GF-D8 (cell line): ENCODE results near the gene TBXA2R.

Source experiments
- DNase-seq: peaks from one replicate; lab custom pipeline; 2025; lab: John Stamatoyannopoulos, UW

Gene TBXA2R

DNA sequence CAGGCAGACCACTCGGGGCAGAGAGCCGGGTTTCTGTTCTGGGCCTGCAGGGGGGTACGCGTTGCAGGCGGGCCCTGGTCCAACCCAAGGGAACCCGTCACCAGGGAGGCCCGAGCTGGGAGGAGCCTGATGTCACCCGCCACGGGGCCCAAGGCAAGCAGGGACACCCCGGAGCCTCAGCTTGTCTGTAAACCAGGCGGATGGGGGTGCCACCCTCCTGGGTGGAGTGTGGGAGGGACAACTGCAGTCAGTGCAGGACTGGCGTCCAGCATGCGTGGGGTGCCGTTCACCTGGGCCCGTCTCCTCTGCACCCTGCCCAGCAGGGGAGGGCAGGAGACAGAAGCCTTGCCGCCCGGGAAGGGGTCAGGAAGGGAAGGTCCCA is 12.9 kb upstream of the TBXA2R start:
- DNase-seq: no peak

GRCh38 chr19:3618811-3619630 is 12.3 kb upstream of the TBXA2R start:
- DNase-seq: no peak

GRCh38 chr19:3618144-3618810 is 11.6 kb upstream of the TBXA2R start:
- no peak for DNase-seq

GRCh38 chr19:3617463-3617862 is 10.8 kb upstream of the TBXA2R start:
- no peak for DNase-seq

DNA sequence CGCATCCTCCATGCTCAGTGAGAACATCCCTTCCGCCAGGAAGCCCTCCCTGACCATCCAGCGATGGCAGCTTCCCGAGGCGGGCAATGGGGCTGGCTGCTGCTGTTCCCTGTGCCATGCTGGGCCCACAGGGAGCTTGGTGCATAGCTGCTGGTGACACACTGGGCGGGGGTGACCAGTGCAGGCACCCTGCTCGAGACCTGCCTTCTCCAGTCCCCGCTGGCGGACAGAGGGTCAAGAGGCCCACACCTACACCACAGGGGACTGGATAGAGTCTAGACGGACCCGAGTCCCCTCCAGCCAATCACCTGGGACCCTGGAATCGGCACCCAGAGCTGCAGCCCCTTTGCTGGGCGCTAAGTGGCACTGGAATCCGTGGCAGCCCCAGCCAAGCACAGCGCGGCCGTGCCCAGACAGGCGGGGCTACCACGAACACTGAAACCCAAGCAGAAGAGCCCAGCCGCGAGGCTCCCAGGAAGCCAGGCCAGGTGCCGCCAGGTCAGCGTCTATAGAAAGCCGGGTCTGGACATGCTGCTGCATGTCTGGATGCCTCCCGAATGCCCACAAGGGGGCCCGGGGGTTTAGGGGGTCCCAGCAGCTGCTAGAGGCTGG is 9.0 kb upstream of the TBXA2R start:
- DNase-seq: no peak

GRCh38 chr19:3614858-3615505 is 8.3 kb upstream of the TBXA2R start:
- DNase-seq: no peak

GRCh38 chr19:3613818-3614661 is 7.4 kb upstream of the TBXA2R start:
- no peak for DNase-seq

GRCh38 chr19:3612901-3613741 is 6.4 kb upstream of the TBXA2R start:
- no peak for DNase-seq

DNA sequence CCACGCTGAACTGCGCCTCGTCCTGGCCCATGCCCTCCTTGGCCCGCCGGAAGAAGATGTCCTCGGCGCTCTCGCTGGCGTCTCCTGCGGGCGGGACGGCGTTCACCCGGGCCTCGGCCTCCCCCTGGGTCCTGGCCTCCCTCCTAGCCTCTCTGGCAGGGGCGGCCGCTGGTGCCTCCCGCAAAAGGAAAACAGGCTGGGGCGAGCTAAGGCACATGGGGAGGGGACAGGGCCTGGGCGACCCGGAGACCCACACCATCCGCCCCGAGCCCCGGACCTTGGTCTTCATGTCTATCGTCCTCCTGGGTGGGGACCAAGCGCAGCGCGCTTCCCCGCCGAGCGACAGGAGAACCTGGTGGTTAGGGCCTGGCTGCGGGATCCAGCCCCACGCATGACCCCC is 5.7 kb upstream of the TBXA2R start:
- no peak for DNase-seq

DNA sequence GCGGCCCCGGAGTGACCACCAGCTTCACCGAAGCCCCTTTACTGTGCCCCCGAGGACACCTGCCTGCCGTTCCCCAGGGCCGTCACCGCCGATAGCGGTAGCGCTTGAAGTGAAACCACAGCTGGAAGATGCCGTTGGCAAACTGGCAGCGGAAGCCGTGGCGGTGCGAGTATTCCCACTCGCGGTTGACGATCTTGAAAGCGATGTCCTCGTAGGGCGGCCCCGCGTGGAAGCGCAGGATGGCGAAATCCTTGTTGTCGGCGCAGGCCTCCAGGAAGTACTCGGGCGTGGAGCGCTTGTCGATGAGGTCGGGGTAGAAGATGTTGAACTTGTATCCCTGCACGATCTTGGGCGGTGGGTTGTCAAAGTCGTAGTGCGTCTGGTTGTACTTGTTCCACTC is 5.2 kb upstream of the TBXA2R start:
- no peak for DNase-seq

DNA sequence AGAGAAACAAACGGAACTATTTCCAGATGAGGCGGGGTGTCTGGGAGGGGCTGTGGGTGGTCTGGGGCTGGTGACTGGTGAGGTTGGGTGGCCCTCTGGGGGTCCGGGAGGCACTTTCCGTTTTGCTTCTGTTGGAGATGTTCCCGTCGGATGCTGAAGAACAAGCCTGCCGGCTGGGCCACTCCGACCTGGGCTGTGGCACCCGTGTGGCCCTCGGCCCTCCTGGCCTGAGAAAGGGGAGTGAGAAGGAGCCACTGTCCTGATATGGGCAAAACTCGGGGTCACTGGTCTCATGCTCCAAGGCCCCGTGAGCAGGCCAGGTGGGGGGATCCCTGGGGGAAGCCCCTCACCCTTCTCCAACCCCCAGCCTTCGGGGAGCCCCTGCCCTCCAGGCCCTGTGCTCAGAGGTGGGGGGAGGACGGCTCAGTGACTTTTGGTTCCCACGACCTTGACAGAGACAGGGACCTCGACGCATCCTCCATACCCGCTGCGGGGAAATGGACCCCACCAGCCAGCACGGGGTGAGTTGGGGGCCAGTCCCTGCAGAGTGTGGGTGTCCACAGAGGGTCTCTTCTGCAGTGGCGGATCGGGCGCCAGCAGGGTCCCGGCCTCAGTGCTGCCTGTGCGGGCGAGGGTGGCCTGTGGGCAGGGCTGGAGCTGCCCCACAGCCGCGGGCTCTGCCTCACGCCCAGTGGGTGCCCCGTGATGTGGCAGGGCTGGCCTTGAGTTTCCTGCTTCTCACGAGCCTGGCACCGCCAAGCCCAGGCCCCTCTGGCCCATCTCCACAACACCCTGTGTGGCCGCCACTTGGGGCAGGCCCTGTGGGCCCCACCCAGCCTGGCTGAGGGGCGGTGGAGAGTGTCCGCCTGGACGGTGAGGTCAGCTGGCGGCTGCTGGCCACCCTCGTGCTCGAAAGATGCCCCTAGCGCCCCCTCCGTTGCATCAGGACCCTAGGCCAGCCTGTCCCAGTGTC is 4.4 kb upstream of the TBXA2R start:
- DNase-seq: no peak

DNA sequence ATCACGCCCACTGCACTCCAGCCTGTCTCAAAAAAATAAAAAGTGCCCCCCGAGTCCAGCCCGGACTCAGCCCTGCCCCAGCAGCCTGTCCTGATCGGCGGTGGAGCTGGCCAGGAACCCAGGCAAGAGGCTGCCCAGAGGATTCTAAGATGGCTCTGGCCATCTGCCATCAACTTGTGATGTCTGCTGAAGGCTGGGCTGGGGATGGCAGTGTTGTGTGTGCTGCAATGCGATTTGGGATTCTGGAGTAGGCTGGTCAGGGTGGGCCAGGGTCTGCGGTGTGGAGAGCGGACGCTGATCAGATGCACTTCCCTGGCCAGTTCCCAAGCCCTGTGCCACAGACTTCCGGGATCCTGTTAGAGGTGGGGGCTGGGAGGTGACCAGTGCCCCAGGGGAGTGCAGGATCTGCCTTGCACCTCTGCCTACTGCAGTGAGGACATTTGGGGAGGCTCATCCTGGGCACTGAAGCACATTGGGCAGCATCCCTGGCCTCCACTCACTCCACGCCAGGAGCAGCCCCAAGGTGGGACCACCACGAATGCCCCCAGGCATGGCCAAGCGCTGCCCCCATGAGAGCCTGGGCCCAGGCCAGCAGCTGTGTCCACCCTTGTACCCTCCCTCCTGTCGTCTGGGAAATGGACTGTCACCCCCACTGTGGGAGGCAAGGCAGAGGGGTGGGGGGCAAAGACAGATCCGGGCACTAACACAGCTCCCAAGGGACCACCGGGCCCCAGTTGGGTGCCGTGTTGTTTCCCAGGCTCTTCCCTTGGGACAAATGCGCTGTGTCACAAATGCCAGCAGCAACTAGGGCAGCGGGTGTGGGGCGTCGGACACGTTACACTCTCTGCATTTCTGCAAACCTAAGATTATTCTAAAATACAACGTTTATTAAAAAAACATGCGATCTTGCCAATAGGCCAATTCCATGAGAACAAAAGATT is 3.4 kb upstream of the TBXA2R start:
- no peak for DNase-seq

- DNase-seq: peak; percentile 74
Observed at GRCh38 chr19:3608750-3609322, 2.2 kb upstream of the TBXA2R start.

- peak; percentile 84 for DNase-seq
Observed at GRCh38 chr19:3608079-3608641, 1.5 kb upstream of the TBXA2R start.

GRCh38 chr19:3607303-3608078 is 816 bp upstream of the TBXA2R start:
- DNase-seq: peak; percentile 20

GRCh38 chr19:3606174-3606689 is 443 bp downstream of the TBXA2R start:
- no peak for DNase-seq

DNA sequence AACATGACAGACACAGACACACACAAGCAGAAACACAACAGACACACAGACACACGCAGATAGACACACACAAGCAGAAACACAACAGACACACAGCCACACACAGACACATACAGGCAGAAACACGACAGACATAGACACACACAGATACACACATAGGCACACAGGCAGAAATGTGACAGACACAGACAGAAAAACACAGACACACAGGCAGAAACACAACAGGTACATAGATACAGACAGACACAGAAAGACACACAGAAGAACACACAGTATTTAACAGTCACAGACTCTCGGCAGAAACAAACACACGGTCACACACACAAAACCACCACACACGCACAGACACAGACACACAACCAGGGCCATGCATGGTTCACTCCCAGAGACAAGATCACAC is 905 bp downstream of the TBXA2R start:
- DNase-seq: no peak
